WERI-Rb-1 (cell line): ENCODE data around the gene MYO1G.

ENCODE experiments used
- DNase-seq: peaks from one replicate; pipeline ENCODE4 v3.0.0-alpha.2; 2020
- H3K27ac ChIP-seq: fragments of 250-450 bp; sonication (Bioruptor Pico); 2 replicates; pipeline ENCODE4 v1.5.1; 2020; ENCODE audit warnings: mild to moderate bottlenecking, moderate library complexity
- H3K27me3 ChIP-seq: fragments of 250-450 bp; sonication (Bioruptor Pico); 2 replicates; pipeline ENCODE4 v1.5.1; 2021; ENCODE audit warnings: mild to moderate bottlenecking, low read depth, moderate library complexity; ENCODE audit not compliant: insufficient read depth, severe bottlenecking
- H3K36me3 ChIP-seq: fragments of 250-450 bp; sonication (Bioruptor Pico); 2 replicates; pipeline ENCODE4 v1.5.1; 2020; ENCODE audit warnings: mild to moderate bottlenecking, moderate library complexity
- H3K4me3 ChIP-seq: 2 replicates; pipeline ENCODE4 v1.5.1; 2011; ENCODE audit warnings: low read depth, mild to moderate bottlenecking, control low read depth, low read length
- H3K9me3 ChIP-seq: fragments of 250-450 bp; sonication (Bioruptor Pico); 2 replicates; pipeline ENCODE4 v1.5.1; 2021; ENCODE audit warnings: mild to moderate bottlenecking, moderate library complexity; ENCODE audit not compliant: severe bottlenecking
- TF ChIP-seq, protein P1 (sequence below): IDR thresholded peaks from 2 replicates; pipeline ENCODE4 v1.5.1; 2011; ENCODE audit warnings: low read depth, mild to moderate bottlenecking, control low read depth, inconsistent platforms, low read length

Gene MYO1G

DNA sequence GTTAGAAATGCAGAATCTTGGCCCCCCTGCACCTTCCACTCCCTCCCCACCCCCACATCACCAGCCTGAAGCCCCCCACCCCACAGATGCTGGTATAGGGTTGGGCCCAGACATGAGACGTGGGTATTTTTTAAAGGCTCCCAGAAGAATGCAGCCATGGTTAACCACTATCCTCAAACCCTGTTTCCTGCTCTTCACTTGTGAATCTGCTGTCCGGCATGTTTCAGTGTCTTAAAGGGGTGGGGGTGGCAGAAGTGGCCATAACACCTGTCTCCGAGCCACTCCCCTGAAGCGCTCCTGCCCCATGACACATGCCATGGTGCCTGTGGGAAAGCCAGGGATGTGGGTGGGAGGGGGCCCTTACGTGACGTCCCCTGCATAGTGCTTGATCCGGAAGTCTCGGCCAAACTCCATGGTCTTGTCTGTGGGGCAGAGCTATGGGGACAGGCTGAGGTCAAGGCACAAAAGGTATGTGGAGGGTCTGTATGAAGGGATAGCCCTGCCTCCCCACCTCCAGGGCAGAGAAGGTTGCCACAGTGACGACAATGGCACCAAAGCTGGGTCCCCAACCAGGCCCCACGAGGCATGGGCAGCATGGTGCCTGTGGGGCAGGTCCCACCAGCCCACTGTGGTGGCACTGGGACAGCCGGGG is 9.6 kb downstream of the MYO1G start:
- Histone ChIP-seq H3K9me3 (no peaks in the 10 kb centered on the region), H3K27ac (no peak overlapping the region), H3K36me3 (no peaks in the 10 kb centered on the region), H3K4me3 (no peak overlapping the region), H3K27me3 (no peaks in the 10 kb centered on the region)
- TF ChIP-seq, protein P1, sequence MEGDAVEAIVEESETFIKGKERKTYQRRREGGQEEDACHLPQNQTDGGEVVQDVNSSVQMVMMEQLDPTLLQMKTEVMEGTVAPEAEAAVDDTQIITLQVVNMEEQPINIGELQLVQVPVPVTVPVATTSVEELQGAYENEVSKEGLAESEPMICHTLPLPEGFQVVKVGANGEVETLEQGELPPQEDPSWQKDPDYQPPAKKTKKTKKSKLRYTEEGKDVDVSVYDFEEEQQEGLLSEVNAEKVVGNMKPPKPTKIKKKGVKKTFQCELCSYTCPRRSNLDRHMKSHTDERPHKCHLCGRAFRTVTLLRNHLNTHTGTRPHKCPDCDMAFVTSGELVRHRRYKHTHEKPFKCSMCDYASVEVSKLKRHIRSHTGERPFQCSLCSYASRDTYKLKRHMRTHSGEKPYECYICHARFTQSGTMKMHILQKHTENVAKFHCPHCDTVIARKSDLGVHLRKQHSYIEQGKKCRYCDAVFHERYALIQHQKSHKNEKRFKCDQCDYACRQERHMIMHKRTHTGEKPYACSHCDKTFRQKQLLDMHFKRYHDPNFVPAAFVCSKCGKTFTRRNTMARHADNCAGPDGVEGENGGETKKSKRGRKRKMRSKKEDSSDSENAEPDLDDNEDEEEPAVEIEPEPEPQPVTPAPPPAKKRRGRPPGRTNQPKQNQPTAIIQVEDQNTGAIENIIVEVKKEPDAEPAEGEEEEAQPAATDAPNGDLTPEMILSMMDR = no peak
- no peak for DNase-seq

DNA sequence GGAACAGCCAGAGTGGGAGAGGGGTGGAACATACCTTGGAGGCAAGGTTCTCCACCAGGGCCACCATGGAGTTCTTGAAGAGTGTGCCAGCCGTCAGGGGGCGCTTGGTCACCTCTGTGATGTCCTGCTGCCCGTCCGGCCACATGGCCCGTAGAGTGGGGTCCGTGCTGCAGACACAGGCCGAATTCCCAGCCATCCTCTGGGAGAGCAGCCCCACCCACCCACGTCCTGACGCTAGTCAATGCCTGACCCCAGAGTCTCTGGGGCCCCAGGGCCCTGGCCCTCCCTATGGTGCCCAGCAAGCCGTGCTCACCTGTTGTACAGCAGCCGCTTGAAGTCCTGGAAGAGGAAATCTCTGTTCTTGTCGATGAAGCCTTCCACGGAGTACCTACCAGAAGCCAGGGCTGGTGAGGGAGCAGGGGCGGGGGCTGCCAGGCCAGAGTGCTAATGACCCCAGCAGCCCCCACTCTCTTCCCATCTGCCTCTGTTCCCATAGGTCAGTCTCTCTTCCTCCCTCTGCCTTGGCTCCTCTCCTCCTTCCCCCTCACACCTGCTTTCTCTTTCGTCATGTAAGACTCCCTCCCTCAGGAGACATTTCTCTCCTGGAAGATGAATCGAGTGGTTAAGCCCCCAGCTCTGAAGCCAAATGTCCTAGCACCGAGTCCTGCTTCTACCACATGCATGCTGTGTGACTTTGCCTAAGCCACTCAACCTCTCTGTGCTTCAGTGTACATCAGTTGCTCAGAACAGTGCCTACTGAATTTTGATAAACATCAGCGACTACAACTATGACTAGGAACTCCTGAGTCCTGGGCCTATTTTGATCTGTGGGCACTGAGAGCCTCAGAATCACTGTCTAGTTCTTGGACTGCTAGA is 11.0 kb downstream of the MYO1G start:
- Histone ChIP-seq H3K36me3 (no peaks in the 10 kb centered on the region), H3K4me3 (no peak overlapping the region), H3K9me3 (no peaks in the 10 kb centered on the region), H3K27ac (no peak overlapping the region), H3K27me3 (no peaks in the 10 kb centered on the region)
- TF ChIP-seq, protein P1 = peak; percentile 34; the same call in 1 of the 2 replicates
- DNase-seq = peak; percentile 32

DNA sequence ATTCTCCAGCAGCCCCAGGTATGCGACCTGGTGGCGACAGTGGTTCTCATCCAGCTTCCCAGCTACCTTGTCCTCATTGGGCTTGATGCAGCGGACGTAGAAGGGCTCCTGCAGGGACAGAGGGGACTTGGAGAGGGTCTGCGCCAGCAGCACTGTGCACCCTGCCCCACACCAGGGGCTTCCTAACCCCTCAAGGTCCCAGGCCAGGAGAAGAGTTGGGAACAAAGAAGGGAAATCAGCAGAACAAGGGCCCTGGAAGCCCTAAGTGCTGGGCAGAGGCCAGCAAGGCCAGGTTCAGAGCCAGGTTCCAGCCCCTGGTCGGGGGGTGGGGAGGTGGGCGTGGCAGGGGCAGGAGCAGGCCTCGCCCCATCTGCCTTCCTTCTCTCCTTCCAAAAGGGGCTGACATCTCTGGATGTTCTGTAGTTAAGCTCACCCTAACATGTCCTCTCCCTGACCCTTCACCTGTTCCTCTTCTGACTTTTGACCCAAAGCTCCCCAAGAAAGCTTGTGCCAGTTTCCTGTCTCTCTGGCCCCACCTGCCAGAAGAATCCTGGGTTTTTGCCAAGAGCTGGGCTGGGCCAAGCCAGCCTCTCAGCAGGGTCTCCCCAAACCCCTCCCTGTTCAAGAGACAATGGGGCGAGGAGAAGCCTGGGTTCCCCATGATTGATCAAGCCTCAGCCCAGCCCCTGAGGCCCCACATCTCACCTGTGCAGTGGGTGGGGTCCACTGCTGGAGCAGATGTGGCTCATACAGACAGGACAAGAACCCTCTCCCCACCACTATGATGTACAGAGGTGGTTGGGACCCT is 11.9 kb downstream of the MYO1G start:
- Histone ChIP-seq H3K36me3 (no peaks in the 10 kb centered on the region), H3K4me3 (no peak overlapping the region), H3K9me3 (no peaks in the 10 kb centered on the region), H3K27ac (no peak overlapping the region), H3K27me3 (no peaks in the 10 kb centered on the region)
- TF ChIP-seq, protein P1 = no peak
- no peak for DNase-seq

DNA sequence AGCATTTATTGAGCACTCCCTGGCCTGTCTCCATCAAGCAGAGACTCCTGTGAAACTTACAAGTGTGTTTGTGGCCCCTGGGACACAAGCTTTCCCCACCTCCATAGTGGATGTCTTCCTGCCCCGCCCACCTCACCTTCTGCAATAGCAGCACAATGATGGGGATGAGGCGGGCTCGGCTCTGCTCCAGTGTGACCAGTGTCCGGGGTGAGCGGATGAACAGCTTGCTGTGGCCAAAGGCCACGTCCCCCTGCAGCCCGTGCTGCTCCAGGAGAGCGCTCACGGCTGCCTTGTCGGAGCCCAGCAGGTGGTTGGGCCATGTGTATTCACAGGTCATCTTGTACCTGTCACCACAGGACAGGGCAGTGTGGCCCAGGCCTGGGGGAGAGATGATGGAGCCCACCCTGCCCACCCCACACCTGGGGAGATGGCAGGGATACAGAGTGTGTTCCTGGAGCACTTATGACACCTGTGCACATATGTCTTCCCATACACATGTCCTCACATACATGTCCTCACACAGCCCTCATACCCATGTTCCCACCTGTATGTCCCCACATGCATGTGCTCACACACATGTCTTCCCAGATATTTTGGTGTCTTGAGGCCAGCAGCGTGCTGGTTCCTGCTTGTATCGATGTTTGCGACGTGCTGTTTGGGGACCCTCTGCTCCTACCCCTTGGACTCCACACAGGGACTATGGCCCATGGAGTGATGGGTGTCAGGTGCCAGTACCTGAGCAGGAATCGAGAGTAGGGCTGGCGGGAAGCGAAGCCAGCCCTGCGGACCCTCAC is 12.7 kb downstream of the MYO1G start:
- TF ChIP-seq, protein P1 = no peak
- DNase-seq = no peak
- H3K27me3 ChIP-seq = no peaks in the 10 kb centered on the region
- H3K4me3 ChIP-seq = no peak overlapping the region
- H3K9me3 ChIP-seq = no peaks in the 10 kb centered on the region
- H3K27ac ChIP-seq = no peak overlapping the region
- no peaks in the 10 kb centered on the region for H3K36me3 ChIP-seq

DNA sequence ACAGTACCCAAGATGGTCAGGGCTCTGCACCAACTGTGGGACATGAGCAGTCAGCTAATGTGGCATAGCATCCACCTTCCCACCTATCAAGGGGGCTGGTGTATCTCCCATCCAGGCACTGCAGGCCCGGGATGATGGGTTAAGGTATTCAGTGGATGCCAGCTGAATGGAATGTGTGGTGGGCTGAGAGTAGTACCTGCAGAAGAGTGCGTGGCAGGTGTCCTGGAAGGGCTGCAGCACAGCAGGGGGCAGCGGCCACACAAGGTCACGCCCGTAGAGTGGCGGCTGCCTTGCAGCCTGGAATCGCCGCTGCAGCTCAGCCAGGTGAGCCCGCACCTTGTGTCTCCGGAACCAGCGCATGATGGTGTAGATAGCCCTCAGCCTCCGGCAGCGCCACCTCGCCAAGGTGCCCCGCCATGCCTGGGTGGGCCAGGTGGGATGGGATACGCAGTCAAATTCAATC is 13.3 kb downstream of the MYO1G start:
- no peaks in the 10 kb centered on the region for H3K27me3 ChIP-seq
- no peak for DNase-seq
- H3K36me3 ChIP-seq = no peaks in the 10 kb centered on the region
- no peaks in the 10 kb centered on the region for H3K9me3 ChIP-seq
- H3K4me3 ChIP-seq = no peak overlapping the region
- TF ChIP-seq, protein P1 = no peak
- no peak overlapping the region for H3K27ac ChIP-seq
